ENCODE results near the gene P2RX3.

The P2RX3 gene

GRCh38 chr11:57373146-57373545 lies 35.0 kb downstream of the P2RX3 start:
- H3K27me3 ChIP-seq (replicated peaks; ENCODE audit: control insufficient read depth, insufficient read depth, low read length) = no peaks in the 10 kb centered on the region
- TF ChIP-seq, protein P1, sequence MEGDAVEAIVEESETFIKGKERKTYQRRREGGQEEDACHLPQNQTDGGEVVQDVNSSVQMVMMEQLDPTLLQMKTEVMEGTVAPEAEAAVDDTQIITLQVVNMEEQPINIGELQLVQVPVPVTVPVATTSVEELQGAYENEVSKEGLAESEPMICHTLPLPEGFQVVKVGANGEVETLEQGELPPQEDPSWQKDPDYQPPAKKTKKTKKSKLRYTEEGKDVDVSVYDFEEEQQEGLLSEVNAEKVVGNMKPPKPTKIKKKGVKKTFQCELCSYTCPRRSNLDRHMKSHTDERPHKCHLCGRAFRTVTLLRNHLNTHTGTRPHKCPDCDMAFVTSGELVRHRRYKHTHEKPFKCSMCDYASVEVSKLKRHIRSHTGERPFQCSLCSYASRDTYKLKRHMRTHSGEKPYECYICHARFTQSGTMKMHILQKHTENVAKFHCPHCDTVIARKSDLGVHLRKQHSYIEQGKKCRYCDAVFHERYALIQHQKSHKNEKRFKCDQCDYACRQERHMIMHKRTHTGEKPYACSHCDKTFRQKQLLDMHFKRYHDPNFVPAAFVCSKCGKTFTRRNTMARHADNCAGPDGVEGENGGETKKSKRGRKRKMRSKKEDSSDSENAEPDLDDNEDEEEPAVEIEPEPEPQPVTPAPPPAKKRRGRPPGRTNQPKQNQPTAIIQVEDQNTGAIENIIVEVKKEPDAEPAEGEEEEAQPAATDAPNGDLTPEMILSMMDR (IDR thresholded peaks at IDR 0.05; ENCODE audit: insufficient read depth, low read length, poor library complexity, severe bottlenecking) = no peak
- no peaks in the 10 kb centered on the region for H3K36me3 ChIP-seq (ENCODE audit: control insufficient read depth, insufficient read depth, low read length)
- H3K4me3 ChIP-seq (replicated peaks; ENCODE audit: low read depth, low read length) = no peak overlapping the region
- DNase-seq (ENCODE audit: extremely low read depth, insufficient read length) = no peak

- no peaks in the 10 kb centered on the region for H3K36me3 ChIP-seq (ENCODE audit: control insufficient read depth, insufficient read depth, low read length)
- no peak overlapping the region for H3K4me3 ChIP-seq (replicated peaks; ENCODE audit: low read depth, low read length)
- no peak for DNase-seq (ENCODE audit: extremely low read depth, insufficient read length)
- TF ChIP-seq, protein P1 (IDR thresholded peaks at IDR 0.05; ENCODE audit: insufficient read depth, low read length, poor library complexity, severe bottlenecking) = no peak
- H3K27me3 ChIP-seq (replicated peaks; ENCODE audit: control insufficient read depth, insufficient read depth, low read length) = no peaks in the 10 kb centered on the region
These were observed 36.8 kb downstream of the P2RX3 start for GRCh38 chr11:57374966-57375365.

DNA sequence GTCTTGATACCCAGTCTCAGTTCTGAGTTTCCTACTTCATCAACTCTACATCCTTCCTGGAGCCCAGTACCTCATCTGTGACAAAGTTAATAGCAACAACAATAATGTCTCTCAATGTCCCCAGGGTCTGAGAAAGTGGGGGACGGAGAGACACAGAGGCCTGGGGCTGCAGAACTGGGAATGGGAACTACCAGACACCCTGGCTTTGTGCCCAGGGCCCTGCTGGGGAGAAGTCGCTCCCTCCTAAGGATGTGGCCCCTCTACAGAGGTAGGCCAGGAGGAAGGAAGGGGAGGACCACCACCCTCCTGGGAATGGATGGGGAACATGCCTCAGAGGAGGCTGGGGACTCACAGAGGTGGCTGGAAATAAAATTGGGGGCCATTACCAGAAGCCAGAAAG lies 37.3 kb downstream of the P2RX3 start:
- DNase-seq (ENCODE audit: extremely low read depth, insufficient read length) = no peak
- Histone ChIP-seq H3K27me3 (replicated peaks; ENCODE audit: control insufficient read depth, insufficient read depth, low read length) (no peaks in the 10 kb centered on the region), H3K4me3 (replicated peaks; ENCODE audit: low read depth, low read length) (no peak overlapping the region), H3K36me3 (ENCODE audit: control insufficient read depth, insufficient read depth, low read length) (no peaks in the 10 kb centered on the region)
- TF ChIP-seq, protein P1 (IDR thresholded peaks at IDR 0.05; ENCODE audit: insufficient read depth, low read length, poor library complexity, severe bottlenecking) = no peak

- DNase-seq (ENCODE audit: extremely low read depth, insufficient read length) = no peak
- no peaks in the 10 kb centered on the region for H3K27me3 ChIP-seq (replicated peaks; ENCODE audit: control insufficient read depth, insufficient read depth, low read length)
- TF ChIP-seq, protein P1 (IDR thresholded peaks at IDR 0.05; ENCODE audit: insufficient read depth, low read length, poor library complexity, severe bottlenecking) = no peak
- no peaks in the 10 kb centered on the region for H3K36me3 ChIP-seq (ENCODE audit: control insufficient read depth, insufficient read depth, low read length)
- H3K4me3 ChIP-seq (replicated peaks; ENCODE audit: low read depth, low read length) = no peak overlapping the region
These were observed 38.2 kb downstream of the P2RX3 start for GRCh38 chr11:57376095-57377090.

DNA sequence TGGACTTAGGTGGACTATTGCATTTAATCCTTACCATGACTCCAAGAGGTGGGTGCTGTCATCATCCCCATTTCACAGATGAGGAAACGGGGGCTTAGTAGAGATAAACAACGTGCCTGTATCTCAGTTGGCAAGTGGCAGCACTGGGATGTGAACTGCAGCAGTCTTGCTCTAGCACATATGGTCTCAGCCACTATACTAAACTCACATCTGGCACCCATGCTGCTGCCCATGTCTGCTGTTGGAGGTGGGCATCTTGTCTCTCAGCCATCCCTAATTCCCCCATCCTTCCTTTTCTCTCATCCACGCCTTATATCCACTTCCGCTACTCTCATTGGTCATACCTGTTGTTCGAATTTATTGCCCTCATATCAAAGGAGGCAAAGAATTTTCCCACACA lies 39.0 kb downstream of the P2RX3 start:
- TF ChIP-seq, protein P1 (IDR thresholded peaks at IDR 0.05; ENCODE audit: insufficient read depth, low read length, poor library complexity, severe bottlenecking) = no peak
- Histone ChIP-seq H3K27me3 (replicated peaks; ENCODE audit: control insufficient read depth, insufficient read depth, low read length) (no peaks in the 10 kb centered on the region), H3K36me3 (ENCODE audit: control insufficient read depth, insufficient read depth, low read length) (no peaks in the 10 kb centered on the region), H3K4me3 (replicated peaks; ENCODE audit: low read depth, low read length) (no peak overlapping the region)
- DNase-seq (ENCODE audit: extremely low read depth, insufficient read length) = no peak

Measured in GM06990 (cell line).